GM10266 (cell line): ENCODE results near the gene STK33.

ENCODE experiments used
- DNase-seq: peaks from one replicate; pipeline ENCODE4 v3.0.0; 2012; ENCODE audit errors: extremely low spot score
- CTCF ChIP-seq: IDR thresholded peaks from 2 replicates; pipeline ENCODE4 v1.5.1; 2012; ENCODE audit warnings: mild to moderate bottlenecking, low read depth; ENCODE audit not compliant: control insufficient read depth, insufficient read depth; ENCODE audit errors: missing control alignments

STK33 gene

DNA sequence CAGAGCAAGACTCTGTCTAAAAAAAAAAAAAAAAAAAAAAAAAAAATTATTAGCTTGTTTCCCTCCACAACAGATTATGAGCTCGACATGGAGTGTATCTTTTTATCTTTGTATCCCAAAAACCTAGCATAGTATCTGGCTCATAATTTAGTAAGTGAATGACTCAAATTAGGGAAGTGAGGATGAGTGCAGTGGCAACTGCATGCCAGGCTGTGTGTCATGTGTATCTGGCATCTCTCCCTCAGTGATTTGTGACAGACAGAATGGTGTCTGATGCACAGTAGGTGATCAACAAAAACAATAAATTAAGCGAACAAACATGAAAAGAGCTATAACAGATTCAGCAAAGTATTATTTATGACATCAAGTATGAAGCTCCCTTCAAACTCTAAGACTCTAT is 7.2 kb downstream of the STK33 start:
- no peak for DNase-seq
- no peak for TF ChIP-seq CTCF

DNA sequence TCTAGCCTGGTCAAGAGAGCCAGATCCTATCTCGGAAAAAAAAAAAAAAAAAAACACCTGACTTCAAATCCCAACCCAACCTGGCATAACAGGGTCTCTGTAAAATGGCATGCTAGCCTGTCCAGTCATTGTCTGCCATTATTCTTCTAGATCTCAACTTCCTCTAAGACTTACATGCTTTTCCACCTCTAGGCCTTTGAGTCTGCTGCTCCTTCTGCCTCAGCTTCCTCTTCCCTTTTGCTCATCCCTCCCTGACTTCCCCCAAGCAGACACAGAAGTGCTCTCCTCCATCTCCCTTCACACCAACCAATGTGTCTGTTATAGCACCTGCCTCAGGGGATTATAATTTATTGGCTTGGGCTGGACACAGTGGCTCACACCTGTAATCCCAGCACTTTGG is 7.8 kb downstream of the STK33 start:
- no peak for TF ChIP-seq CTCF
- no peak for DNase-seq

DNA sequence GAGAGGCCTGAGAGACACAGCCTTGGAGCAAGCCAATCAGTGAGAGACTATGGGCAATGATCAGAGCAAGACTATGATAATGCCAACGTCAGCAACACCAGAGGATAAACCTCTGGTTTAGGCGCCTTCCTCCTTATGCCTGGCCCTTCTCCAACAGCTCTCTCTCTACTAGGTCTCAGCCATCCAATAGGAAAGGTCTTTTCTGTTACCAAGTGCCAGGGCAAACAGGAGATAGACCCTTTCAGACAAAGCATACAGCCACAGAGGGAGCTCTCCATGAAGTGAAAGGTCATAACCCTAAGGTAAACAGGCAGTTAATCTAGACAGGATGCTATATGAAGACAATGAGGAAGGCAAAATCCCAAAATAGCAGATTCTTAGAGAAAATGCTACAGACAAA is 9.5 kb downstream of the STK33 start:
- TF ChIP-seq CTCF, result no peak
- no peak for DNase-seq

- no peak for DNase-seq
- no peak for TF ChIP-seq CTCF
Measured at GRCh38 chr11:8584082-8584481, 9.9 kb downstream of the STK33 start.

DNA sequence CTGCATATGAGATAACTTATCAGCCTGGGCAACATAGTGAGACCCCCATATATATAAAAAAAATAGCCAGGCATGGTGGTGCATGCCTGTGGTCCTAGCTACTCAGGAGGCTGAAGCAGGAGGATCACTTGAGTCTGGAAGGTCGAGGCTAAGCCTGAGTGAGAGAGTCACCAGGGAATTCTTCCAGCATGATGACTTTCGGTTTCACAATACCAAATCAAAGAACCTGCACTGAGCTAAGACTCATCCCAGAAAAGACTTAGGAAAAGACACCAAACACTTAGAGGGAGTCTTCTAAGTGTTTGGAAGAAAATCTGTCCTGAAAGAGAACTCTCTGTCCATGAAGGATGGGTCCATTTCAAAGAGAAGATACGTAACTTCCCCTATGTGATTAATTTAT is 12.7 kb downstream of the STK33 start:
- no peak for TF ChIP-seq CTCF
- no peak for DNase-seq

GRCh38 chr11:8577791-8578581 is 16.0 kb downstream of the STK33 start:
- DNase-seq, result no peak
- TF ChIP-seq CTCF, result no peak

DNA sequence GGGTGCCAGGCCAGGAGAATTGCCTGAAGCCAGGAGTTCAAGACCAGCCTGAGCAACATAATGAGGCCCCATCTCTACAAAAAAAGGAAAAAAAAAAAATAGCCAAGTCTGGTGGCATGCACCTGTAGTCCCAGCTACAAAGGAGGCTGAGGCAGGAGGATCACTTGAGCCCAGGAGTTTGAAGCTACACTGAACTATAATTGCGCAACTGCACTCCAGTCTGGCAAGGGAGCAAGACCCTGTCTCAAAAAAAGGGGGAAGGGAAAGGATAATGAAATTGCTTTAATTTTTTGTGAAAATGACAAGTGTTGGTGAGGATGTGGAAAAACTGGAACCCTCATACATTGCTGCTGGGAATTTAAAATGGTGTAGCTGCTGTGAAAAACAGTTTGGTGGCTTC is 19.2 kb downstream of the STK33 start:
- no peak for TF ChIP-seq CTCF
- no peak for DNase-seq
